Lower leg skin (tissue), 3 donors: ENCODE data around the gene IFNGR1.

ENCODE experiments used
- POLR2A ChIP-seq, 2 donors: fragments of 450-650 bp; IDR thresholded peaks; one replicate each; pipeline ENCODE4 v1.6.1; 2016 to 2017; ENCODE audit warnings: antibody characterized with exemption in 2 of 2, mild to moderate bottlenecking in 1 of 2, moderate library complexity in 1 of 2
- TF ChIP-seq, protein P1 (sequence below), 3 donors: fragments of 450-650 bp; IDR thresholded peaks; one replicate each; pipeline ENCODE4 v1.5.1; 2016; ENCODE audit warnings: antibody characterized with exemption in 3 of 3, mild to moderate bottlenecking in 3 of 3, moderate library complexity in 2 of 3

DNA sequence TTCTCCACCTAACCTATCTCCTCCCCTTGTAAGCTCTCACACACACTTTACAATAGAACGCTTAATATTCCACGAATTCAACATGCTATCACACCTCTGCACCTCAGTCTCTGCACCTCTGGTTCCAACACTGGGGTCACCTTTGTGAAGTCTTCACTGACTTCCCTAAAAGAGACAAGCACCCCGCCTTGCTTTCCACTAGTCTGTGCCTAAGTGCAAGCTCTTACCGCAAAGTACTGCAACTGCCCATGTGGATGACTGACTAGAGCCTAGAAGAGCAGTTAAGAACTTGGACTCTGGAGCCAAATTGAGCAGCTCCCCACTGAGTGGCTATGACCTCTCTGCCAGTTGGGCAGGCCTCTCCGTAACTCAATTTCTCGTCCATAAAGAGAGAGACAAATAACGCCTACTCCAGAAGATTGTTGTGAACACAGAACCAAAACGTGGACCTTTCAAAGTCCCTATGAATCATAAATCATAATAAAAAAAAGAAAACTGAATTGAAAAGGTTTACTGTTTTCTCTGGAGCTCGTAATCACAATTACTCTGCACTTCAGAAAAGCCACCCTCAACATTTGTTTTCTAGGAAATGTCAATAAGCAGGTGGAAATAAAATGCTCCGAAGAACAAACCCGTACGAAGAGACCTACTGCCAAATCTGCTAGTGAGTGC is 1.2 kb downstream of the IFNGR1 start:
- TF ChIP-seq, protein P1, sequence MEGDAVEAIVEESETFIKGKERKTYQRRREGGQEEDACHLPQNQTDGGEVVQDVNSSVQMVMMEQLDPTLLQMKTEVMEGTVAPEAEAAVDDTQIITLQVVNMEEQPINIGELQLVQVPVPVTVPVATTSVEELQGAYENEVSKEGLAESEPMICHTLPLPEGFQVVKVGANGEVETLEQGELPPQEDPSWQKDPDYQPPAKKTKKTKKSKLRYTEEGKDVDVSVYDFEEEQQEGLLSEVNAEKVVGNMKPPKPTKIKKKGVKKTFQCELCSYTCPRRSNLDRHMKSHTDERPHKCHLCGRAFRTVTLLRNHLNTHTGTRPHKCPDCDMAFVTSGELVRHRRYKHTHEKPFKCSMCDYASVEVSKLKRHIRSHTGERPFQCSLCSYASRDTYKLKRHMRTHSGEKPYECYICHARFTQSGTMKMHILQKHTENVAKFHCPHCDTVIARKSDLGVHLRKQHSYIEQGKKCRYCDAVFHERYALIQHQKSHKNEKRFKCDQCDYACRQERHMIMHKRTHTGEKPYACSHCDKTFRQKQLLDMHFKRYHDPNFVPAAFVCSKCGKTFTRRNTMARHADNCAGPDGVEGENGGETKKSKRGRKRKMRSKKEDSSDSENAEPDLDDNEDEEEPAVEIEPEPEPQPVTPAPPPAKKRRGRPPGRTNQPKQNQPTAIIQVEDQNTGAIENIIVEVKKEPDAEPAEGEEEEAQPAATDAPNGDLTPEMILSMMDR (IDR thresholded peaks at IDR 0.05): no peak
- TF ChIP-seq POLR2A (IDR thresholded peaks at IDR 0.05): no peak
